HG02759 (cell line): ENCODE results near the gene ZNF593OS.

Experiments
- ATAC-seq: cut with Tn5 transposase; IDR thresholded peaks from one replicate; pipeline ENCODE4 v1.9.1; 2021; ENCODE audit warnings: mild to moderate bottlenecking, moderate library complexity; ENCODE audit not compliant: unreplicated experiment

Gene ZNF593OS

GRCh38 chr1:26184883-26185282 lies 13.3 kb upstream of the ZNF593OS start:
- no peak for ATAC-seq

DNA sequence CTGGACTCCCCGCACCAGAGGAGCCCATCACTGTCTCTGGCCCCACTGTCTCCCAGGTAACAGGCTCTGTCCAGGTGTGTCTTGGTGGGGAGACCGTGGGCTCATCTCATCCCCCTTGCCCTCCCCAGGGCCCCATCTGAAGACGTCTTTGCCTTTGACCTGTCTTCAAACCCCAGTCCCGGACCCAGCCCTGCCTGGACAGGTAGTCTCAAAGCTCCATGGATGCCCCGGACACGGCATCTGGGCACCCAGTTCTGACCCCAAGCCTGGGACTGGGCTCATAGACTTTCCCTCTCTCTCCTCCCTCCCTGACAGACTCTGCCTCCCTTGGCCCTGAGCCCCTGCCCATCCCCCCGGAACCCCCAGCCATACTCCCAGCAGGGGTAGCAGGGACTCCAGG lies 12.5 kb upstream of the ZNF593OS start:
- ATAC-seq: no peak

GRCh38 chr1:26182383-26182696 lies 10.7 kb upstream of the ZNF593OS start:
- ATAC-seq: no peak

GRCh38 chr1:26181586-26182382 lies 10.2 kb upstream of the ZNF593OS start:
- no peak for ATAC-seq

DNA sequence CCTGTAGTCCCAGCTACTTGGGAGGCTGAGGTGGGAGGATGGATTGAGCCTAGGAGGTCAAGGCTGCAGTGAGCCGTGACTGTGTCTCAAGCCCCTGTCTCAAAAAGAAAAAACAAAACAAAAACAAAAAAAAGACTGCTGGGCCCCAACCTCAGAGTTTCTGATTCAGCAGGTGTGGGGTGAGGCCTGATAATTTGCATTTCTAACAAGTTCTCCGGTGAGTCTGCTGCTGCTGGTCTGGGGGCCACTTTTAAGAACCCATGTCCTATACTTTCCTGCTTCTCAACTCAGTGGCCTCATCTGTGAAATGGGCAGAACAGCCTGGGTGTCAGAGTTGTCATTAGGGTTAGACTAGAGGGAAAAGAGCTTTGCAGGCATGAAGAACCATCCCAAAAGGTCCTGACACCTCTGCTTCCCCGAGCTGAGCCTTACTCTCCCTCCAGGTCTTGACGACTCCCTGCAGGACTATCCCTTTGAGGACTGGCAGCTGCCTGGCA lies 8.4 kb upstream of the ZNF593OS start:
- ATAC-seq: no peak

DNA sequence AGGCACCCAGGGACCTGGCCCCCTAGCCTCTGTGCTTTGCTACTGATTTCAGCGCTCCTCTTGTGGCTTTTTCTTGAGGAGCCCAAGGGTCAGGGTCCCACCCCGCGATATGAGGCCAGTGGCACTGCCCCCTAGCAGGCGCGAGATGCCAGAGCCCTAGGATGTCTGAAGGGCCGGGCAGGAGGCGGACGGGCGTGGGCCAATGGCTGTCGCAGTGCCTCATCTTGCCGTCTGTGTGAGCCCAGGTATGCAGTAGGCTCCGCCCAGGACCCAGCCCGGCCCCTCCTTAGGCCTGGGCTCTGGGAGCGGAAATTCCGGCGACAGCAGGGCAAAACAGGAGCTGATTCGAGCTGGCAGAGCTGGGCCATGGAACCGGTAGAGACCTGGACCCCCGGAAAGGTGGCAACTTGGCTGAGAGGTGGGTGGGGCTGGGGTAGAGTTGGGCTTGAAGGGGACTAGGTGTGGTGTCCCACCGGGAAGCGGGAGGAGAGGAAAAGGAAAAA lies 5.6 kb upstream of the ZNF593OS start, which contains the start of gene CNKSR1:
Gene CNKSR1, plus strand, starts transcription at position 310 of the 503 bp plus-strand sequence. Its CDS starts 57 bp downstream, at position 367.
- ATAC-seq: no peak

GRCh38 chr1:26175346-26175745 lies 3.7 kb upstream of the ZNF593OS start:
- no peak for ATAC-seq

- no peak for ATAC-seq
Observed at GRCh38 chr1:26170472-26170821, 1.2 kb downstream of the ZNF593OS start.

GRCh38 chr1:26169669-26170471 lies 1.8 kb downstream of the ZNF593OS start, which contains the start of gene ZNF593:
Gene ZNF593 (plus strand): TSS chr1:26169908. CDS start chr1:26169984, 76 bp downstream.
- peak; percentile 93 for ATAC-seq

GRCh38 chr1:26169198-26169554 lies 2.5 kb downstream of the ZNF593OS start:
- no peak for ATAC-seq

DNA sequence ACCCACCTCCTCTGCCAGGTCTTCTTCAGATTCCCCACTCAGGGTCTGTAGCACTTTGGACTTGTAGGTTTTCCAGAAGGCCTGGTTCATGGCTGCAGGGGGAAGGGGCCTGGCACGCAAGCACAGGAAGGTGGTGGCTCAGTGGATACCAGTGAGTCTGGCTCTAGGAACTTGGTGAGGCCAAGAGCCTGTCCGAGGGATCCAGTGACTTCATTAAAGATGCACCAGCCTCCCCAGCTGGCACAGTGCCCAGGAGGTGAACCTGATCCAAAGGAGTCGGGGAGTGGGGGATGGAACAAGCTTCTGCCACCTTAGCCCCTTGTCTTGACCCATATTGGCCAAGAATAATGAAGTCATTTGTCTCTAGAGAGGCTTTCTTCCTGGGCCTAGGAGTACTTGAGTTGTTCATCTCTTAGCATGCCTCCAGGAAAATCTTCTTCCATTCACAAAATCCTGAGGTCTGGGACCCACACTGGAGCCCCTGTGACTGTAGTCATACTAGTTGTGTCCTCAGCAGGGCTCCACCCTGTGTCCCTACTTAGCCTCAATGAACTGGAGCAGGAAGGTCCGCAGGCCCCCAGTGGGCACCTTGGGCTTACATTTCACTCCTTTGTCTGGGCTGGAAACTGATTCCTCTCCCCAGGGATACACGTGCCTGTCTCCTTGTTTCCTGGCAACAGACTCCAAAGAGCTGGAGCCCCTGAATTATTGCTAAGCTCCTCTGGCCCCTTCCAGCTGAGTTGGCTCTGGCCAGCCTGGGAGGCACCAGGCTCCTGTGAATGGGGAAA lies 3.0 kb downstream of the ZNF593OS start, which contains the start of gene C1orf232:
Gene C1orf232, minus strand, starts transcription at position 554 of the 788 bp plus-strand sequence. Its CDS starts 464 bp downstream, at position 90.
- no peak for ATAC-seq

DNA sequence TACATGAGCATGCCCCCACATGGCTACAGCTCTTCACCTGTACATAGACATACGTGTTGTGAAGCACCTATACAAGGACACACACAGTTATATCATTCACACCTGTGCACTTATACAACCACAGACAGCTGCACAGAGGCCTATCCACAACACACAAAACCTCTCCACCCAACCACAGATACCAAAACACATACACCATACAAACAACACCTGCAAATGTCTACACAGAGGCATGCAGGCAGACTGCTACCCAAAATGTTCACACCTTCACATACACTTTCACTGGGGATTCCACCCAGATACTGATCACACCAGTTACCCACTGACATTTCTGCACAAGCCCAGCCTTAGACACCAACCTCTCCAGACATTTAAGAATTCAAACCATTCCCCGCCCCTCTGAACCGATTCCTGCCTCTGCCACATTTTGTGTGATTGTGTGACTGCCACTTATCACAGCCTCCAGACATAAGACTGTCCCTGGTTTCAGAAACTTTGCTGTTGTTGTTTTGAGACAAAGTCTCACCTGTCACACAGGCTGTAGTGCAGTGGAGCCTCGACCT lies 4.8 kb downstream of the ZNF593OS start:
- no peak for ATAC-seq

DNA sequence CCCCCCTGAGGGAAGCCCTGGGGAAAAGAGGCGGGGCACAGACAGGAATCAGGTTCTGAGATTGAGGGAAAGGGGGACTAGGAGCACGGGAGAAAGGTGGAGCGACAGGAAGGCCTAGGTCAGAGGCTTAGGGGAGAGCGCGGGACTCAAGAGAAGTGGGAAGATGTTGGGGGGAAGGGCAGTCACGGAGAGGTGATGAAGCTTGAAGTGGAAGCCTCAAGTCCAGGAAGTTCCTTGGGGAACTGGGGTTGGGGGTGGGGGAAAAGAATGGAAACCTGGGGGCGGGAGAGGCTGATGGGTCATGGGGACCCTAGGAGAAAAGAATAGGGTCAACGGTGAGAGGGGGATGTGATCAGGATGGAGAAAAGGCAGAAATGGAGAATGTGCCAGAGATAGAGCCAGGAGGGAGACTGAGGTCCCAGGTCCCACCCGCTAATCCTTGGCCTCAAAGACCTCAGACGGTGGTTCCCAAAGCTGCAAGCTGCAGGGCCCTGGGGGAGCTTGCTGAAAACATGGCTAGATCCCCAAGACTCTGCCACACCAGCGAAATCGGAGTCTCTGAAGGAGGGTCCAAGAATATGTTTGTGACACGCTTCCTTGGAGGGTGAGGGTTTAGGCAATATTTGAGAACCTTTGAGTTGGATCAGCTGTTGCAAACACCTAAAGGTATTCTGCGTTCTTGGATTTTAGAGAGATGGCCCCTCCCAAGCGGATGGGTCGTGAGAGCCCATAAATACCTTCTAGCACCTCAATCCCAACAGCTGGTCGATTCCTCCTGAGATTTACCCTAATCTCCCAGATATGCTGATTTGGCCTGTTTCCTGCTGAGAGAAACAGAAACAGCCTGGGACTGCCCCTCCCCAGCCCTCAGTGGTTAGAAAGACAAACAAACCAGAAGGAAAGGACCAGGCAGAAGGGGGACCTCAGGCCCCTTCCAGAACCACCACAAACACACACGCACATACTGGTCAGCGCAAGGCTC lies 6.5 kb downstream of the ZNF593OS start:
- ATAC-seq: no peak

- ATAC-seq: peak; percentile 44
Observed at GRCh38 chr1:26164036-26164860, 7.4 kb downstream of the ZNF593OS start.

GRCh38 chr1:26163684-26164035 lies 8.0 kb downstream of the ZNF593OS start:
- ATAC-seq: no peak

DNA sequence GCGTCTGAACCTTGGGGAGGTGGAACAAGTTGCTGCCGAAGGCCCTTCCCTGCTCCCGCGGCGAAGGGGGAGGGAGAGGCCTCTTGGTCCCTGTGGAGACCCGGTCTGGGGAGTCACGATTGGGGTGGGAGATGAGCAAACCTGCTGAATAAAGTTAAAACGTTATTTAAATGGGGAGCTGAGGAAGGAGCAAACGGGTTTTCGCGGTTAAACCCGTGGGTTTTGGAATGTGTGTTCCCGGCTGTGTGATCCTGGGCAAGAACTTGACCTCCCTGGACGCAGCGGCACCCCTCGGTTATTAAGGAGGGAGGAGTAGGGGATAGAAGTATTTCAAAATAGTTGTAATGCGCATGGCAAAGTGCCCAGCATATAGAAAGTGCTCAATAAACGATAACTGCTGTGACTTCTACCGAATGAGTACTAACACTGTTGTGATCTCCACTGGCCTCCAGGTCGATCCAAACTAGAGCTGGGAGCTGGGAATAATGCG lies 9.4 kb downstream of the ZNF593OS start:
- ATAC-seq: no peak

- ATAC-seq: no peak
Observed at GRCh38 chr1:26161415-26162219, 10.0 kb downstream of the ZNF593OS start.
